Skin epidermis (tissue), 12 donors: Measurements from ENCODE around the gene ODAD3.
"Not testable (repeated sequence)": the region's sequence is repeated elsewhere in the genome, so short reads cannot be mapped to it uniquely, and the experiment has no call there.

Experiments
- H3K27ac ChIP-seq, 21 experiments: fragments of 200-600 bp; sonication (generic) in 11 of 21; one replicate each; pipeline ENCODE4 v1.5.0; 2020; ENCODE audit warnings: mild to moderate bottlenecking in 3 of 21, inconsistent platforms in 2 of 21, moderate library complexity in 2 of 21
- H3K4me3 ChIP-seq, 7 experiments: fragments of 200-600 bp; sonication (generic) in 2 of 7; one replicate each; pipeline ENCODE4 v1.5.0; 2020; ENCODE audit warnings: inconsistent platforms in 2 of 7, mild to moderate bottlenecking in 2 of 7, moderate library complexity in 1 of 7

The ODAD3 gene

GRCh38 chr19:11382898-11383705 lies 51.8 kb downstream of the ODAD3 start:
- H3K27ac ChIP-seq, result peak overlapping the region in 1 of 21 experiments; percentile 39
- H3K4me3 ChIP-seq, result peak overlapping the region; percentile 1 to 31 (median 17)

GRCh38 chr19:11380653-11381537 lies 54.0 kb downstream of the ODAD3 start:
- H3K4me3 ChIP-seq, result peak overlapping the region; percentile 36 to 62 (median 58)

GRCh38 chr19:11379857-11380350 lies 55.0 kb downstream of the ODAD3 start:
- Histone ChIP-seq H3K27ac (peak overlapping the region in 6 of 21 experiments; percentile 59 to 90 (median 82)), H3K4me3 (no peak overlapping the region)

More at GRCh38 chr19:11380653-11381537, 54.0 kb downstream of the ODAD3 start:
- peak overlapping the region; percentile 36 to 90 (median 73) for H3K27ac ChIP-seq

- H3K27ac ChIP-seq, result not testable (repeated sequence)
These were observed 55.6 kb downstream of the ODAD3 start for GRCh38 chr19:11379269-11379845.

GRCh38 chr19:11378319-11379189 lies 56.4 kb downstream of the ODAD3 start:
- Histone ChIP-seq H3K4me3 (no peak overlapping the region), H3K27ac (peak overlapping the region in 12 of 21 experiments; percentile 6 to 99 (median 32))

More at GRCh38 chr19:11379269-11379845, 55.6 kb downstream of the ODAD3 start:
- not testable (repeated sequence) for H3K4me3 ChIP-seq

GRCh38 chr19:11377756-11378155 lies 57.2 kb downstream of the ODAD3 start:
- Histone ChIP-seq H3K27ac (peak overlapping the region in 12 of 21 experiments; percentile 6 to 99 (median 35)), H3K4me3 (no peak overlapping the region)

GRCh38 chr19:11377237-11377636 lies 57.7 kb downstream of the ODAD3 start:
- no peak overlapping the region for H3K4me3 ChIP-seq
- peak overlapping the region in 10 of 21 experiments; percentile 0 to 99 (median 36) for H3K27ac ChIP-seq

- H3K27ac ChIP-seq, result peak overlapping the region; percentile 2 to 99 (median 87)
These were observed 59.6 kb downstream of the ODAD3 start for GRCh38 chr19:11375143-11375948.

GRCh38 chr19:11374433-11375142 lies 60.3 kb downstream of the ODAD3 start, which contains the start of gene SWSAP1:
Gene SWSAP1, plus strand, starts transcription at chr19:11374666. Its CDS starts 15 bp downstream, at chr19:11374681.
- peak within 1 kb of the TSS; percentile 48 to 99 (median 95) for H3K27ac ChIP-seq
- peak within 1 kb of the TSS; percentile 43 to 52 (median 46) for H3K4me3 ChIP-seq

More at GRCh38 chr19:11375143-11375948, 59.6 kb downstream of the ODAD3 start:
- peak overlapping the region; percentile 43 to 52 (median 46) for H3K4me3 ChIP-seq

GRCh38 chr19:11373885-11374432 lies 61.0 kb downstream of the ODAD3 start:
- Histone ChIP-seq H3K27ac (peak overlapping the region in 19 of 21 experiments; percentile 13 to 99 (median 95)), H3K4me3 (peak overlapping the region; percentile 43 to 52 (median 46))

GRCh38 chr19:11373166-11373884 lies 61.6 kb downstream of the ODAD3 start:
- no peak overlapping the region for H3K4me3 ChIP-seq
- H3K27ac ChIP-seq, result no peak overlapping the region

GRCh38 chr19:11370744-11371143 lies 64.2 kb downstream of the ODAD3 start:
- Histone ChIP-seq H3K27ac (no peak overlapping the region), H3K4me3 (no peak overlapping the region)
